NCI-H1105 (cell line): ENCODE measurements around the gene TP63.

Experiments used
- DNase-seq: peaks from one replicate; lab custom pipeline; 2025; lab: John Stamatoyannopoulos, UW

Gene TP63

GRCh38 chr3:189853906-189854305, 222.7 kb downstream of the TP63 start:
- DNase-seq = no peak

GRCh38 chr3:189860296-189860695, 229.1 kb downstream of the TP63 start:
- DNase-seq = no peak

GRCh38 chr3:189862385-189862998, 231.3 kb downstream of the TP63 start:
- DNase-seq = no peak

GRCh38 chr3:189863031-189863430, 231.8 kb downstream of the TP63 start:
- no peak for DNase-seq

DNA sequence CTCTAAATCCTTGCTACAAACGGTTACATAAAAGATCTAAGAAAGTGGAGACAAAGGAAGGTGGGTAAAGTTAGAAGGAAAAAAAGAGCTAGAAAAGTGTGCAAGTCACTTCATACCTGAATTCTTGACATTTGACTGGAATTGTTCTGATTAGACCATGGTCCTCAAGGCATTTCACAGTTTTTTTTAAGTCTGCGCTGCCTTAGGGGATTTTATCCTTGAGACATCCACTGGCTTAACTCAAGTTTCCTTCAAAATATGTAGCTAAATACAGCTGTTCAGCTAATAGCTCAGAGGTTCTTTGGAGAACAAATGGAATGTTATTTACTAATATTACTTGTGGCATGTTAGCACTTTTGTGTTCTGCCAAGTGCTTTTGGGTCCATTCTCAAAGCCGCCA, 236.9 kb downstream of the TP63 start:
- no peak for DNase-seq

DNA sequence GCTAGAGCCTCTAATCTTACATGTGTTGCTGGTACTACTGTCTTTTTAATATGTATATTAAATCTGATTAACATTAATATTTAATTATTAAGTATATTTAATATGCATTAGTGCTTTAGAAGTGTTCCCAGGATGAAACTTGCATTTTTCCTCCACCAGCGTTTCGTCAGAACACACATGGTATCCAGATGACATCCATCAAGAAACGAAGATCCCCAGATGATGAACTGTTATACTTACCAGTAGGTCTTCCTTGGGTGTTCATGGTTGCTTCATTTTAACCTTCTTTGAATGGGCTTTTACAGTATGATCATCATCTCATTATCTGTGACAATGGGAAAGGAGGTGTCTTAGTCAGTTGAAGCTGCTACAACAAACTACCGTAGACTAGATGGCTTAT, 238.0 kb downstream of the TP63 start:
- DNase-seq = no peak

DNA sequence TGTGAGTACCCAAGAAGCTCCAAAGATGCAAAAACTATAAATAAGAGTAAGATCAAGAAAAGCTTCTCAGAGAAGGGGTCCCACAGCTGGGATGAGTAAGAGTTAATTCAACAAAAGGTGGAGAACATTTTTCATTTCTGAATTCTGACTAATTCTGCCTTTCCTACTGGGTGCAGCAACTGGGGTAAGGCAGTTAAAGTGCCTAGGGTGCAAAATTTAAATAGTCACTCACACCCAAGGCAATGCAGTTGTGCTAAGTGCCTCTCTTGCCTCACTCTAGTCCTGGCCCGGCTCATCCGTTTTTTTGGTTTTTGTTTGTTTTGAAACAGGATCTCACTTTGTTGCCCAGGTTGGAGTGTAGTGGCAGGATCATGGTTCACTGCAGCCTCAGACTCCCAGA, 240.2 kb downstream of the TP63 start:
- DNase-seq = no peak

- no peak for DNase-seq
Measured at GRCh38 chr3:189883113-189883753, 252.0 kb downstream of the TP63 start.

- DNase-seq = no peak
Measured at GRCh38 chr3:189890496-189890895, 259.3 kb downstream of the TP63 start.

DNA sequence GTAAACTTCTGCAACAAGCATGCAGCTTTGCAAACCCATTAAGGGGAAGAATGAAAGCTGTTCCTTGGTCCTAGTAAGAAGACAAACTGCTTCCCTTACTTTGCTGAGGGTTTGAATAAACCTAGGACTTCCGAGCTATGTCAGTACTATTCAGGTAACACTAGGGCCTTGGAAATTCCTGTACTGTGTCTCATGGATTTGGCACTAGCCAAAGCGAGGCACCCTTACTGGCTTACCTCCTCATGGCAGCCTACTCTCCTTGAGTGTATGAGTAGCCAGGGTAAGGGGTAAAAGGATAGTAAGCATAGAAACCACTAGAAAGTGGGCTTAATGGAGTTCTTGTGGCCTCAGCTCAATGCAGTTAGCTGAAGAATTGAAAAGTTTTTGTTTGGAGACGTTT, 265.3 kb downstream of the TP63 start:
- no peak for DNase-seq

GRCh38 chr3:189897406-189897805, 266.2 kb downstream of the TP63 start:
- DNase-seq = no peak

DNA sequence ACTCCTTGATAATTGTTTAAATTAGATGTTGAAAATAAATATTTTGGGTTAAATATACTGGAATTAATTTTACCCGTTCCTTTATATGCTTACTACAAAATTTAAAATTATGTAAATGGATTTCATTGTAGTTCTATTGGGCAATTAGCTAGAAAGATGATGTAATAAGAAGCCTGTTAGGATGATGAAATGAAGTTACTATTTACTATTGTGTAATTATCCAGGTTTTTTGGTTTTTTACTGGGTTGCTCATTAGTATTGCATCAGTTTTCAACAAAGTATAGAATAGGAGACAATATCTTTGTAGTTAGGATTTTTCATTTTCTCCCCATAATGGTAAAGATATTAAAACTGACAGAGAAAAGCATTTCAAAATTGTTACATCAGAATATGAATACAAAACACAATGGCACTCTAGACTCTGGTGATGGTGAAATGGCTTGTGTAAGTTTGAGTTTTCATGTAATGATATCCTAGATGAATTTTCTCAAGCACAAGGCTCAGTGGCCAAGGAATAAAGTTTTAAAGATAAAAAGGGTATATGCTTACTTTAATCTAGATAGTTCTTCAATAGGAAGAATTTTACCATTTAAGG, 267.5 kb downstream of the TP63 start:
- DNase-seq = no peak

GRCh38 chr3:189899186-189899585, 268.0 kb downstream of the TP63 start:
- no peak for DNase-seq

GRCh38 chr3:189900578-189900977, 269.4 kb downstream of the TP63 start:
- no peak for DNase-seq

DNA sequence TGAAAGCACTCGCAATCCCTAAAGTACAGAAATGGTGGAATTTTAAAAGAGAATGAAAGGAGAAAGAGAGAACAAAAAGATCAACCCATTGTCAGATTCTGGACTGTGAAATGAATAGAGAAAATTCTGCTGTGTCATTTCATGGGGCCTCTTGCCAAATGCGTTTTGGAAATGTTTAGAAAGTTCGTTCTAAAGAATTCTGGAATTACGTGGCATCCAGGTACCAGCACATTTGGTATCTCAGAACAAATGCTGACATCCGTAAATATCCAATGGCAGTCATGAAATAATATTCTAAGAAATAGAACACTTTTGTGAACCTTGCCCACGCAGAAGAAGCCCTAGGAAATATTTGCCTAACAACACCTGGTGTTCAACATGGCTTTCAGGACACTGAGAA, 270.3 kb downstream of the TP63 start:
- DNase-seq = no peak

GRCh38 chr3:189902230-189903186, 271.3 kb downstream of the TP63 start:
- no peak for DNase-seq

DNA sequence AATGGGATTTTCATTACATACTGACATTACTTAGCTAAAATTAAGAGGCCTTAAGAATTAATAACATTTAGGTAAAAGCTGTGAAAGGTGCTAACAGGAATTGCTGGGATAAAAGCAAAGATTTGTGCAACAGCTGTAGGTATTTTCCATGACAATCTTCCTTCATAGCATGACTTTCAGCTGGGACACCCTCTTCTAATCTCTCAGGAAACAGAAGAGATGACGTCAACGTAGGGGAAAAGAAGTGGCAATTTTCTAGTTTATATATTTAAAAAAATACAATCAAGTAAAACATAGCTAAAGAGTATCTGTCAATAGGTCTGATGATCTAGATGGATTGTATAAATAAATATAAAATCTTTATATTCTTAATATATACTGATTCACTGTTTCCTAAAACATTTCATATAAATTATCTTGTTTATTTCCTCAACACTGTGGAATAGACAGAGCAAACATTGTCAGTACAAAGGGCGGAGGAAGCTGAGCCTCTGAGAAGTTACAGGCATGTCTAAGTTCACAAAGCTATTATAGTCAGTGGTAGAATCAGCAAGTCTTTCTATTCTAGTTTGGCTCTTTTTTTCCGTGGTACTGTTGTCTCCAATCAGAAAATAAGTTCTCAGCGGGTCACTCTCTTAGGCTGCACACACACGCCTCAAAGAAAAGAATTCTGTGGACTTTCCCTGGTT, 272.5 kb downstream of the TP63 start:
- DNase-seq = no peak

DNA sequence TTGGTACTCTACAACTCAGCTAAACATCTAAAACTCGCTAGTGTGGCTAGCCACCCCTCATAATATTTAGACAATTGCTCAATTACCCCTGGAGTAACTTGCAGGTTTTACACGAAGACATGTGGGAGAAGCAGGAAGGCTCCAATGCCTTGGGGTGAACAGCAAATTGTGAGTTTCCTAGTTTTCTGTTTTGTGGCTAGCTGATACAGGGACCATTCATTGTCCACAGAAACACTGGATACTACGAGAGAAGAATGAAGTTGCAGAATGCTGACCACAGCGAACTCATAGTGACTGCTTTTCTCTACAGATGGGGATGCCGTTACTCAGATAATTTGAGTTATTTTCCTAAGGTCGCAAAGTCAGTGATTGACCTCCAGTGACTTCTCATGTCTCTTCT, 276.6 kb downstream of the TP63 start:
- no peak for DNase-seq

DNA sequence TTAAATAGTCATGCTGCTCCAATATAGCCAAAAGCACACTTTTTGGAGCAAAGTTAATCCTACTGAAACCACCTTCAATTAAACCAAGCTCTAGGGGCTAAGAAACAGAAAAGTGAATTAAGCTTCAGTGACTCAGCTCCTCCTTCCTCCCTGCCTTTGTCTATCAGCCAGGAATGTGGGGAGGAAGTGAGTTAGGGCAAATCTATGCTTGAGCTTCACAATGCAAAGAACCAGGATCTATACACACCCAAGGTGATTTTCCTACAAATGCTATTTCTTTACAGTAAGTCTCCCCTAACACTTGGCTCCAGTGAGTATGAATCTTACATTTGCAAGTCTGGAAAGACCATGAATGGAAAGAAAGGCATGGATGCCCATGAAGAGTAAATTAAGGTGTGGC, 277.5 kb downstream of the TP63 start:
- no peak for DNase-seq

DNA sequence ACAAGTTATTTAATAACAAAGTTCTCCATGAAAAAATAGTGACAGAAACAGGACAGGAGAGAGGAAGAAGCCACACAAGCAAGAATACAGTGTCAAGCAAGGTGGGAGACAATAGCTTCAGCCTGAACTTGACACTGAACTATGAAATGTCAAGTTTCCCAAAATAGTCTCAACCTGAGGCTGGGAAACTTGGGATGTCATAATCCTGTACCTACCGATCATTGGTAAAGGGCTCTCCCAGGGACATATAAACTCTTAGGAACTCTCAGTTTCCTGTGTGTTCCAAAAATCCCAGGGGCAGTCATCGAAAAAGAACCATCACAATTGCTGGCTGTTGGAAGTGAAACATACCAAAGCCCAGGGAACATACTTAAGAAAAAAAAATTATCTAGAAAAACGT, 277.9 kb downstream of the TP63 start:
- no peak for DNase-seq

GRCh38 chr3:189909573-189909972, 278.4 kb downstream of the TP63 start:
- no peak for DNase-seq

DNA sequence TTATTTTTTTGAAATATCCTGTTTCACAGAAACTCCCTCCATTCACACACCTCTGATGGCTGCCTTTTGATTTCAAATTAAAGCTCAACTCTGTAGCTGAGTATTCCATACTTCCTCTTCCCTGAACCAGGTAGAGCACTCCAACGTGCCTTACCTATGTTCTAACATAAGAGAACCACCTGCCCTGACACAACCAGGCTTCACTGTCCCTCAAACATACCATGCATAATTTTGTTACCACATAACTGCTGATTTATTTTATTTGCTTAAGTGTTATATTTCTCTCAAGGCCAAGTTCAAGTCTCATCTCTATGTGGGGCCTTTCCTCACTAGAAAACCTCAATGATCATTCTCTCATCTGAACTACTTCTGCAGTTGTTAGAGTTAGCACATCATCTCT, 279.8 kb downstream of the TP63 start:
- no peak for DNase-seq
